ENCODE measurements around the gene GPR107.

The GPR107 gene

GRCh38 chr9:130027533-130028365 is 26.0 kb upstream of the GPR107 start:
- DNase-seq (ENCODE audit: low read depth, low spot score) = no peak

- DNase-seq (ENCODE audit: low read depth, low spot score) = no peak
These were observed 25.0 kb upstream of the GPR107 start for GRCh38 chr9:130028493-130029222.

GRCh38 chr9:130029223-130029973 is 24.3 kb upstream of the GPR107 start:
- DNase-seq (ENCODE audit: low read depth, low spot score) = no peak

- DNase-seq (ENCODE audit: low read depth, low spot score) = no peak
These were observed 23.0 kb upstream of the GPR107 start for GRCh38 chr9:130030651-130031127.

GRCh38 chr9:130034570-130034969 is 19.1 kb upstream of the GPR107 start:
- DNase-seq (ENCODE audit: low read depth, low spot score) = peak; percentile 33

- DNase-seq (ENCODE audit: low read depth, low spot score) = no peak
These were observed 17.6 kb upstream of the GPR107 start for GRCh38 chr9:130036099-130036498.

GRCh38 chr9:130039528-130040147 is 14.1 kb upstream of the GPR107 start:
- no peak for DNase-seq (ENCODE audit: low read depth, low spot score)

- no peak for DNase-seq (ENCODE audit: low read depth, low spot score)
These were observed 12.6 kb upstream of the GPR107 start for GRCh38 chr9:130040984-130041647.

- DNase-seq (ENCODE audit: low read depth, low spot score) = no peak
These were observed 11.9 kb upstream of the GPR107 start for GRCh38 chr9:130041648-130042405.

GRCh38 chr9:130042406-130042884 is 11.3 kb upstream of the GPR107 start:
- DNase-seq (ENCODE audit: low read depth, low spot score) = no peak

GRCh38 chr9:130042885-130043653 is 10.6 kb upstream of the GPR107 start, which contains the start of gene FNBP1:
TSS of gene FNBP1 (minus strand) at chr9:130043189. CDS start at chr9:130042975, 214 bp downstream.
- peak; percentile 34 for DNase-seq (ENCODE audit: low read depth, low spot score)

- no peak for DNase-seq (ENCODE audit: low read depth, low spot score)
These were observed 9.8 kb upstream of the GPR107 start for GRCh38 chr9:130043654-130044623.

- no peak for DNase-seq (ENCODE audit: low read depth, low spot score)
These were observed 7.8 kb upstream of the GPR107 start for GRCh38 chr9:130045725-130046450.

- DNase-seq (ENCODE audit: low read depth, low spot score) = no peak
These were observed 4.1 kb upstream of the GPR107 start for GRCh38 chr9:130049431-130050210.

GRCh38 chr9:130050462-130050861 is 3.2 kb upstream of the GPR107 start:
- no peak for DNase-seq (ENCODE audit: low read depth, low spot score)

GRCh38 chr9:130051855-130052254 is 1.9 kb upstream of the GPR107 start:
- no peak for DNase-seq (ENCODE audit: low read depth, low spot score)

- DNase-seq (ENCODE audit: low read depth, low spot score) = no peak
These were observed 600 bp upstream of the GPR107 start for GRCh38 chr9:130053109-130053503.

Data from brain pericyte (primary cell).